Measurements from ENCODE around the gene KCNK1. TPM values are rescaled to one million over a fixed set of nuclear protein-coding genes. Genes with fewer than 3 reads are reported as not detected.

The KCNK1 gene
- total and polyA plus RNA-seq, 2 of the 8 experiments (the other 6 are each of a cell fraction or from before 2014, with no cell fraction given), result 11.9 to 16.5 TPM

DNA sequence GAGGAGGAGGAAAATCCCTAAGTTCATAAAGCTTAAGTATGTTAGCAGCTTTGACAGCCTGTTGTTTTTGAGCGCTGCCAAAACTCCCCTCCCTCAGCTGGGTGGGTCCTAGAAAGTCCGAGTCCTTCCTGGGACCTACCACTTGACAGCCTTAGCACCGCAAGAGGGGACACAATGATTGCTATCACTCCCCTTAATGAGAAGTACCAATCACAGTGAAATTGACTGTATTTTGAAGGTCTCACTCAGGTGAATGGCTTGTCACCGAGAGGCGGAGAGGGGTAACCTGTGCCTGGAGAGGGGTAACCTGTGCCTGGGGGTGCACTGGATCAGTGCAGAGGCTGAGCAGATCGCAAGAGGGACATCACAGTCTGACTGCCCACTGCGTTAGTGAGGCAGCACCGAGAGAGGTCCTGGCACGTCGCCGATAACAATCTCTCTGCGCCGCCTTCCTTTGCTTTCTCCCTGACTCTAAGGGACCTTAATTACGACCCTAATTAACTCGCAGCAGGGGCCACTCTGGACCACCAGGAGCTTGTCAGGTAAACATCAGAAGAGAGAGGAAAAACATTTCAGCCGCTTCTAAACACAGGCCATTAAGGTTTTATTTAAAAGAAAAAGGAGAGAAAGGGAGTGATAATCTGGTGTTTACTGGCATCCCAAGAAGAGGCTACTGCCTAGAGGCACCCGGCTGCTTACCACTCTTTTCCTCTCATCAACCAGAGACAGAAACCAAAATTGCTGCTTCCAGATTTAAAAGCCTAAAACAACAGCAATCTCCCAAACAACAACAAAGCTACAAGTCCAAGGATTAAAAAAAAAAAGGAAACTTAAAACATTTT lies 25.7 kb upstream of the KCNK1 start:
- Histone ChIP-seq H4K5ac (ENCODE audit: insufficient read length, low read depth, low read length) (peak overlapping the region; percentile 21), H2BK120ac (replicated peaks; ENCODE audit: low read depth, low read length) (no peak overlapping the region), H3K4me3 (ENCODE audit: extremely low read depth in 1 of 4, insufficient read depth in 2 of 4, low read depth in 3 of 4, low read length in 4 of 4) (peak overlapping the region in 2 of 4 experiments; percentile 10 to 50; a peak in 3 of 8 replicates), H2BK12ac (ENCODE audit: low read depth, low read length) (no peak overlapping the region), H3K79me2 (ENCODE audit: control insufficient read depth in 1 of 2, insufficient read depth in 2 of 2, low read length in 2 of 2) (no peaks in the 10 kb centered on the region), H2BK15ac (ENCODE audit: low read length) (no peak overlapping the region), H3K4me1 (replicated peaks in 1 of 4; ENCODE audit: control insufficient read depth in 3 of 4, insufficient read depth in 4 of 4, low read length in 3 of 4) (peaks cover 0 to 7% (median 2%) of the 10 kb centered on the region in 4 experiments; a peak in 4 of 7 replicates), H2AK5ac (ENCODE audit: low read depth, low read length) (no peak overlapping the region), H3K79me1 (ENCODE audit: low read depth, low read length) (no peaks in the 10 kb centered on the region), H3K4me2 (ENCODE audit: insufficient read depth in 1 of 2, low read depth in 2 of 2, low read length in 2 of 2) (peak overlapping the region; percentile 64 to 73), H3K23ac (ENCODE audit: insufficient read length) (no peak overlapping the region), H3K27me3 (replicated peaks in 1 of 4; ENCODE audit: control insufficient read depth in 3 of 4, extremely low read depth in 1 of 4, insufficient read depth in 3 of 4, low read length in 3 of 4) (peaks cover 0 to 4% (median 0%) of the 10 kb centered on the region in 4 experiments; a peak in 4 of 7 replicates), H3K23me2 (ENCODE audit: low read depth, low read length) (no peaks in the 10 kb centered on the region), H4K8ac (ENCODE audit: extremely low read depth, insufficient read depth, low read length) (peak overlapping the region; percentile 45), H4K20me1 (replicated peaks in 1 of 2; ENCODE audit: control insufficient read depth in 1 of 2, insufficient read depth in 2 of 2, low read length in 2 of 2) (no peaks in the 10 kb centered on the region), H3K9me3 (ENCODE audit: insufficient read depth in 2 of 2, low read depth in 1 of 2, low read length in 1 of 2) (no peaks in the 10 kb centered on the region), H3K9ac (replicated peaks in 1 of 4; ENCODE audit: extremely low read depth in 1 of 4, low read depth in 3 of 4, low read length in 3 of 4) (no peak overlapping the region), H3K14ac (ENCODE audit: insufficient read length) (no peak overlapping the region), H2AFZ (ENCODE audit: low read length) (peak overlapping the region; percentile 99), H4K91ac (replicated peaks; ENCODE audit: insufficient read length, low read length) (no peak overlapping the region), H3K4ac (replicated peaks; ENCODE audit: insufficient read length, low read depth, low read length) (no peak overlapping the region), H3K36me3 (ENCODE audit: control insufficient read depth in 2 of 4, insufficient read depth in 4 of 4, low read length in 3 of 4) (no peaks in the 10 kb centered on the region), H3K56ac (replicated peaks; ENCODE audit: insufficient read length, low read depth, low read length) (no peak overlapping the region), H2BK5ac (ENCODE audit: low read depth, low read length) (no peak overlapping the region), H2BK20ac (ENCODE audit: low read length) (no peak overlapping the region), H3K18ac (ENCODE audit: extremely low read depth, low read length) (no peak overlapping the region; the same call in 1 of the 2 replicates), H3K27ac (ENCODE audit: low read depth, low read length) (no peak overlapping the region)
- CTCF ChIA-PET (ENCODE audit: partially characterized antibody), result interaction anchor here (0.6 kb wide), 2 partner anchors 14 to 325 kb away, joined by 3 read pairs; no protein-coding TSS in a partner anchor
- POLR2A ChIA-PET (ENCODE audit: partially characterized antibody), result no interaction called here
- peak; percentile 66 for DNase-seq (ENCODE audit: low read depth in 1 of 2, low spot score in 2 of 2)
- WGBS, 2 experiments (ENCODE audit: extremely low coverage in 1 of 2, insufficient coverage in 1 of 2, insufficient read length in 1 of 2, insufficient replicate concordance in 2 of 2, low coverage in 1 of 2, low lambda C conversion rate in 2 of 2, missing lambda C conversion rate in 1 of 2), result 28% methylated on average over 17 of the region's 17 CpGs; no CpG with 5 or more reads in 1 of the 2 experiments
- TF ChIP-seq HDAC2 (IDR thresholded peaks at IDR 0.05; ENCODE audit: borderline replicate concordance in 1 of 2, low read depth in 2 of 2, low read length in 2 of 2) (no peak), NANOG (IDR thresholded peaks at IDR 0.05; ENCODE audit: insufficient read depth, low read depth, low read length, poor library complexity, severe bottlenecking) (peak; percentile 65)
- no peak for FAIRE-seq

Data from H1 (cell line).